22Rv1 (cell line): ENCODE results near the gene ATP9A.

ENCODE experiments used
- ZFX ChIP-seq: fragments of 450-650 bp; IDR thresholded peaks from 2 replicates; pipeline ENCODE4 v1.6.1; 2017; ENCODE audit warnings: antibody characterized with exemption, borderline replicate concordance
- TF ChIP-seq, protein P1 (sequence below): fragments of 450-650 bp; IDR thresholded peaks from 2 replicates; pipeline ENCODE4 v1.5.1; 2017; ENCODE audit warnings: mild to moderate bottlenecking

GRCh38 chr20:51614687-51615086 lies 153.5 kb downstream of the ATP9A start:
- TF ChIP-seq, protein P1, sequence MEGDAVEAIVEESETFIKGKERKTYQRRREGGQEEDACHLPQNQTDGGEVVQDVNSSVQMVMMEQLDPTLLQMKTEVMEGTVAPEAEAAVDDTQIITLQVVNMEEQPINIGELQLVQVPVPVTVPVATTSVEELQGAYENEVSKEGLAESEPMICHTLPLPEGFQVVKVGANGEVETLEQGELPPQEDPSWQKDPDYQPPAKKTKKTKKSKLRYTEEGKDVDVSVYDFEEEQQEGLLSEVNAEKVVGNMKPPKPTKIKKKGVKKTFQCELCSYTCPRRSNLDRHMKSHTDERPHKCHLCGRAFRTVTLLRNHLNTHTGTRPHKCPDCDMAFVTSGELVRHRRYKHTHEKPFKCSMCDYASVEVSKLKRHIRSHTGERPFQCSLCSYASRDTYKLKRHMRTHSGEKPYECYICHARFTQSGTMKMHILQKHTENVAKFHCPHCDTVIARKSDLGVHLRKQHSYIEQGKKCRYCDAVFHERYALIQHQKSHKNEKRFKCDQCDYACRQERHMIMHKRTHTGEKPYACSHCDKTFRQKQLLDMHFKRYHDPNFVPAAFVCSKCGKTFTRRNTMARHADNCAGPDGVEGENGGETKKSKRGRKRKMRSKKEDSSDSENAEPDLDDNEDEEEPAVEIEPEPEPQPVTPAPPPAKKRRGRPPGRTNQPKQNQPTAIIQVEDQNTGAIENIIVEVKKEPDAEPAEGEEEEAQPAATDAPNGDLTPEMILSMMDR, result no peak
- no peak for TF ChIP-seq ZFX
